Middle frontal gyrus (tissue), 1 donor: ENCODE measurements around the gene RFT1.

Experiments
- DNase-seq: peaks from one replicate; pipeline ENCODE4 v3.0.0-alpha.2; 2015; ENCODE audit warnings: low spot score; ENCODE audit errors: extremely low spot score

Gene RFT1

DNA sequence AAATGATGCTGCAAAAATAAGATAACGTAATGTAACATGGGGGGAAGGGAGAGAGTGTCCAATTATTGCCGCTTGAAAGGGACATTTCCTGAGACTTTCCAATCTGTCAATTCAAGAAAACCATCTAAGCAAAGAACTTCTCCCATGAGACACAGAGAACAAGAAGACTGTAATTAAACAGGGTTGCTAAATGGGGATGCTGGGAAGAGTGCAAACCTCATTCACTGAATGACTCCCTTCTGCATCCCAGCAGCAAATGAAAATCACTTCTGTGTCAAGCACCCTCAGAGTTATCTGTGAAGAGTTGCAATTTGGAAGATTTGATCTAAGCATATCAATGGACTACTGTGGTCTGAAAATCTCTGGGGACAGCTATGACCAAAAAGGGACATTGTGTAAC is 3.6 kb downstream of the RFT1 start:
- DNase-seq = no peak

DNA sequence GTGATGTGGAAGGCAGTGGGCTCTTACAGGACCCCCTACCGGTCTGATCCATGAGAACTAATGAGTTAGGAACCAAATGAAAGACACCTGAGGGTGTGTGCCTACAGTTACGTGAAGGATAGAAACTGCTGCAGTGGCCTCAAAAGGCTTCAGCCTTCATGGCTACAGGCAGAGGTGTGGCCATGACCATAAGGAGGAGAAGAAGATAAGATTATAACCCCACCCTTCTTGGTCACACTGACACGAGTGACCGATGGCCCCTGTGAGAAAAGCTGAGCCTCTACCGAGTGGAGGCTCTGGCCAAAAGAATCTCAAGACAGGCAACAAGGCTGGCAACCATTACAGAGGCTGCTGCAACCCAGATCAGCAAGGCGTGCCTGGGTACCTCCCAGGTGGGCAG is 6.3 kb downstream of the RFT1 start:
- no peak for DNase-seq

DNA sequence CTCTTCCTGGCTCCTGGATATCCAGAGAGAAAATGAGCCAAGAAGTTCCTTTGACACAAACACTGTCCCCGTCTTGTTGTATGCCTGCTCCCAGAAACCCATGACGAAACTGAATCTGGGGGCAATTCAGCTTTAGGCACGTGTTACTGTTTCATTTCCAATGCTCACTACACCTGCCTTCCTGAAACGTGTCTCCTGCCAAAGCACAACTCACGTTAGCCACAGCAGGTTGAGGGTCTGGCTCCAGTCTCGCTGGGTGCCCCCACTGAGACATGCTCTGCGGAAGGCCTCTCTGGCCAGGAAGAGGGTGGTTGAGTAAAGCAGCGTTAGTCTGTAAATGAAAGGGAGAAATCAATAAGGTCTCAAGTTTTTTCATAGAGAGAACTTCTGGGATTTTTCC is 6.7 kb downstream of the RFT1 start:
- DNase-seq = no peak

DNA sequence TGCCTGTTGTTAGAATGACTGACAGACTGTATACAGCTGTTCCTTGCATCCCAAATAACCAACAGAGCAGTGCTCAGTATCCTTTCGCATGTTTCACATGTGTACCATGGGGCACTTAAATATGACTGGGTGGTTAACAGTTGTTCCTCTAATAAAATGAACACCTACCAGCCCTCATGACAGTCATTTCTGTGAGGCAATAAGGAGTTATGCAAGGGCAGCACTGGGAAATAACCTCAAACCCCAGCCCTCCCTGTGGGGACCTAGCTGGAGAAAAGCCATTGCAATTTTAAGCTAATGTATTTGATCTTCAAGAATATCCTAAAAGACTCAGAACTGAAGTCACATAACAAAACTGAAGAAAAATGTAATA is 7.3 kb downstream of the RFT1 start:
- DNase-seq = no peak

DNA sequence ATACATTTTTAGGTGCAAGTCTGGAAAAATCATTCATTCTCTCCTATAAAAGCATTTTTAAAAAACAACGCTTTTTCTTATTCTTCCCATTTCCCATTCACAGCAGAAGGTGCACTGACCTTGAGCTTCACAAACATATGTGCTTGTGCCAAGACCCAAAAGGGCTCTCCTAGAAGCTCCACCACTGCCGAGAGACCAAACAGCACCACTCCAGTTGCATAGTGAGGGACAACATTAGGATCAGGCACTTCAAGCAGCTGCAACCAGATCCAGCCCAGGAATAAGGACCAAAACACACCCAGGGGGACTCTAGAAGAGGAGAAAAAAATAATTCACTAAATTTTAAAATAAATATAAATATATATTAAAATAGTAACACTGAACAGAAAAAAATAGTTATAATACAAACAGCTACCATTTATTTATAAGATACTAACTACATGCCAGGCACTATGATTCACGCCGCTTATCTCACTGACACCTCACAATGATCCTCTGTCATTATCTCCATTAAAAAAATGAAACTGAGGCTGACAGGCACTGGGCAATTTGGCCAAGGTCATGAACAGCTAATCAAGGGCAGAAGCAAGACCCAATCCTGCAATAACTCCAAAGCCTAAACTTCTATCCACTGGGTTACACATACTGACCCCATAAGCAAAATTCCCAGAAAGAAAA is 7.8 kb downstream of the RFT1 start:
- no peak for DNase-seq

DNA sequence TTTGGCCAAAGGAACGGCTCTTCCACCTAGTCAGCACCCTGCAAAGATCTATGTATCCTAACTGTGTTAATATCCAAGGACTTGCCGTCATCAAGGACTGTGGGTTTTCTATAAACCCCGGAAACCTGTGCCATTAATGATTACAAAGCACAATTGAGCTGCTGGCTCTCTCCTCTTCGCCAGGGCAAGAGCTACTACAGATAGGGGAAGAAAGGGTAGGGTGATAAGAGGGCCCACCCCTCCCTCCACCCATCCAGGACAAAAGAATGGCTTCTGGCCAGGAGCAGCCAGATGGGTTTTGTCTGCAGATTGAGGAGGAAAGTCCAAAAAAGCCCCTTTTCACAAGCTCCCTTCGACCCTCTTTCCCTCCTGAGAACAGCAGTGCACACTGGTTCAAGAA is 9.9 kb downstream of the RFT1 start:
- no peak for DNase-seq

DNA sequence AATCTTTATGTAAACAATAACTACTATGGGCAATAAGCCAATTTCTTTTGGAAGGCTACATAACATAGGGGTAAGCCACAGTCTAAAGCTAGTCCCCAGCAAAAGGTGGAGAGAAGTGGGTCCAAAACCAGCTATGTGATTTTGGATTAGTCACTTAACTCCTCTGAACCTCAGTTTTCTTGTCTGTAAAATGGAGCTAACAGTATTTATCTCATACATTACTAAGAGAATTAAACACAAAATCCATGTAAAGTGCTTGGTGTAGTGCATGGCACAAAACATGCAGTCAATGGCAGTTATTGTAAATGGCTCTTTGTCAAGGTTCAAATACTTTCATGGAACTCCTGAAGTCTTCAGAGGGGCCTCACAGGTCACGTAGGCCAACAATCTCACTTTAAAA is 13.3 kb downstream of the RFT1 start:
- no peak for DNase-seq

DNA sequence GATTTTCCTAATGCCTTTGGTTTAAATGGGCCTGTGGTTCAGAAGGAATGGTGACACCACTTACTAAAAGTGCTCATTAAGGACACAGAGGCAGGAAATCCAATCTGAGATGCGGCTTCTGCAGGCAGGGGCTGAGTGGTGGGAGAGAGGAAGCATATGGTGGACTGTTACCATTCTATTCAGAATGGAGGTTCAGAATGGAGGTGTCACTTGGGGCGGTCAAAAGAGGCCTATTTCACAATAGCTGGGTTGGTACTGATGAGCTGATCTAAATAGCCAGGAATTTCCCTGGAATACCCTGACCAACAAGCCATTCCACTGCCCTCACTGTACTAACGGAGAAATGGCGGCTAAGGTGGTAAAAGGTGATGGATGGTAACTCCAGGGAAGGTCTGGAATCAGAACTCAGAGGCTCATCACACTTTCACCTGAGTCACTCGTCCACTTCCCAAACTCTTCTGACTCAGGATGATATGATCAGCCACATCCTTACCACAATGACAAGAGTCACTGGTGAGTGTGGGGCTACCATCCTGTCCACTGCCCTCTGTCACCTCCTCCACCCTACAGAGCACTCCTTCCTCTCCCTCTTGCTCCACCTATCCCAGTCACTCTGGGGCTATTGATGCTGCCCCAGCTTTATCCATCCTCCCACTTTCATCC is 15.7 kb downstream of the RFT1 start:
- no peak for DNase-seq

DNA sequence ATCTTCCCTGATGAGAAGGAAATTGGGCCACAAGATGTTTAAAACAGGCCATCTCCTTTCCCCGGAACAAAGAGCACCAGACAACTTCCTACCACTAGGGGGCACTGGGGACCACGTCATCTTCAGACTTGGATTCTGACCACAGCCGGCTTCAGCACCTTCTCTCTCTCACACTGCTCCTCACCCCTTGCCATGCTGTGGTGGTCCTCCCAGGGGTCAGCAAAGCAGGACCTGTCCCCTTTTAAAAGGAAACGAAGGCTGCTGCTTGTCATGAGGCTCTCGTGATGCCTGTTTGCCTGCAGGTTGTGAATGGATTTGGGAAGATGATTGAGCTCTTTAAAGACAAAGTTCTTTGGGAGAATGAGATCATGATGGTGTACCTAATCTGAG is 16.2 kb downstream of the RFT1 start:
- peak; percentile 72 for DNase-seq

DNA sequence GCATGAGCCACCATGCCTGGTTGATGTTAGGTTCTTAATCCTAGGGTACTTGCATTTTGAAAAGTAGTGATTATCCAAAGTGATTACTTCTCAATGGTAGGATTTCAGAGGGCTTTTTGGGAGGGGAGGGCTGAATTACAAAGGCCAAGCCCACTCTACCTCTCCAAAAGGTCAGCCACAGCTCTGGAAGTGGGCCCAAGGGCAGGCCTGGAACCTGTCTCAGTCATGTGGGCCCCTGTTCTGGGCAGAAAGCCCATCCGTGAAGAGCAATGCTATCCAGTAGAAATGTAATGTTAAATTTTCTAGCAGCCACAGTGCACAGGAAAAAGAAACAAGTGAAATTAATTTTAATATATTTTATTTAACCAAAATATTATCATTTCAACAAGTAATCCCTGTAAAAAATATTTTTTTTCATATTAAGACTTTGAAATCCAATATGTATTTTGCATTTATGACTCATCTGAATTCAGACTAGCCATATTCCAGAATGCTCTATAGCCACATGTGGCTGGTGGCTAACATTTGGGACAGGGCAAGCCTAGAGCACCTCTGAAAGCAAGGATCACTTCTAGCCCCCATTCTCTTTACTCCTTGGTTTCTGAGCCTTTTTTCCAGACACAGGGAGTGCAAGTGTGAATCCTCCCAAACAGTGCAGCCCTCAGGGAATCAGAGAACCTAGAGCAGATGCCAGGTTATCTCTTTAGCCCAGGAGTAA is 16.8 kb downstream of the RFT1 start:
- no peak for DNase-seq

DNA sequence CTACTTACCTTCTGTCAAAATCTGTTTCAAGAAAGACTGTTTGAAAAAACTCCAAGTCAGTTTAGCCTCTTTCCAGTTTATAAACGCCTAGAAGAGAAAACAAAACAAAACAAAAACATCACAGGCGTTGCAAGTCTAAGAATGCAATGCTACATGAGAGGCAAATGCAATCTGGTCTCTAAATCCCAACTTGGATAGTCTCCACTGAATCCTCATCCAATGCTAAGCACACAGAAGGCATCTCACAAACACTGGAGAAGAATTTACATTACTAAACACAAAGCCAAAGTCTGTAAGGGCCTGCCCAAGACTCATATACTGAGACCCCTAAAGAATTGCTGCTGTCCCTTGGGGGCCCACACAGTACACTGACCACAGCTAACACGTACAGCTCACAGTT is 18.4 kb downstream of the RFT1 start:
- DNase-seq = no peak

DNA sequence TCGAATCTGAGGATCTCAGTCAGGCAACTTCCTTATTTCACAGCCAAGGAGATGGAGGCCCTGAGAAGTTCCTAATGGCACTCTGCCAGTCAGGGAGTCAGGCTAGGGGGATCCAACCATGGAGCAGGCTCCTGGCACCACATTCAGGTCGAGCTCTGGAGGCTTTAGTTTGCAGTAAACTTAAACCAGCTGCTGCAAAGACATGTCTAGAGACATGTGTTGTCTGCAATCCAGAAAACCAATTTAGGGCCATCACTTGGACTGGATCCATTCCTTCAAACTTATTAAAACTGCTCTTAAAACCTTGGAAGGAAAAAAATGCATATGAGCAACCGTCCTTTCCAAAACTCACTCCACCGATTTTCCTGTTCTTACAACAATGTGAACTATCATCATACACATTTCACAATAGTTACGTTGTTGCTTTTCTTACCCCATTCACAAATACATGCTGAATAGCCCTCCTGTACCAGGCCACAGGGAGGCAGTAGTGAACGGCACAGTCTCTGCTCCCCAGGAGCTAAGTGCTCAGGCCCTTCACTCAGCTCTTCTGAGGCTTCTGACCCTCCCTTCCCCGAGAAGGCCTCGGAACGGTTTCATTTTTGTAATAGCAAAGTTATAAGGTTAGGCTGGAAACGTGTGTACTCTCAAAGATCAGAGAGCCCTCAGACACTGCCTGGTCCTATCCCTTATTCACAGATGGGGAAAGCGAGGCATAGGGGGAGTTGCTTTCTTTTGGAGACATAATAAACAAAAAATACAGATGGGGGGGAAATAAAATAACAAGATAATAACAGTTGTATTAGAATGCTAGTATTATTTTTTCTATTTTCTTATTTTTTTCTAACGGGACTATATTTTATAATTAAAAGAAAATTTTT is 20.1 kb downstream of the RFT1 start:
- DNase-seq = no peak

DNA sequence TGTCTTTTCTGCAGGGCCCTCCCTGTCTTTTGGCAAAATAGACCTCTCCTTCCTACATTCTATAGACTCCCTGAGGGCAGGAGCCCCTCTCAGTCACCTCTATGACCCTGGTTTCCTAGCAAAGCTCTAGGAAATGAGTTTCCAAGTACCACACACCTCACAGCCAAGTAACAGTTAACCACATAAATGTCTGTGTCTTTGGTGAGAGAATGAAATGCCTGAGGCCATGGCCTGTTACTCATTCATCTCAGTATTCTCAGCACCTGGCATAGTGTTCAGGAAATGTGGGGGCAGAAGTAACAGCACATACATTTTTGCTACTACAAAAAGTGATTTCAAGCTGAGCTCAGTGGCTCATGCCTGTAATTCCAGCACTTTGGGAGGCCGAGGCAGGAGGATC is 21.0 kb downstream of the RFT1 start:
- no peak for DNase-seq

DNA sequence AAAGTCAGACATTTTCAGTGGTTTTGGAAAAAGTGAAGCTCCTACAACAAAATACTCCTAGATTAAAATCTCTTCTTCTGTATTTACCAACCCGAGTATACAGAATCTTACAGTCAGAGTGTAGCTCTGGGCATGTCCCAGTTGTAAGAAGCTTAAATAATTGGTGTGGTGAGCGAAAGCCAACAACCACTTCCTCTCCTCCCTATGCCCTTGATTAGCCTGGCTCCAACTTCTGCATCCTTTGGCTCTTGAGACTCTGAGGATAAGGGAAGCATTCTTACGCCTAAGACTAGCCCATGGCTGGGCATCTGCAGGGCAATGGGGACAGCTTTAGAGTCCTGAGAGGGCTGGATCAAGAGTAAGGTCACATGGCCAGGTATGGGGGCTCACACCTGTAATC is 25.5 kb downstream of the RFT1 start:
- DNase-seq = no peak

DNA sequence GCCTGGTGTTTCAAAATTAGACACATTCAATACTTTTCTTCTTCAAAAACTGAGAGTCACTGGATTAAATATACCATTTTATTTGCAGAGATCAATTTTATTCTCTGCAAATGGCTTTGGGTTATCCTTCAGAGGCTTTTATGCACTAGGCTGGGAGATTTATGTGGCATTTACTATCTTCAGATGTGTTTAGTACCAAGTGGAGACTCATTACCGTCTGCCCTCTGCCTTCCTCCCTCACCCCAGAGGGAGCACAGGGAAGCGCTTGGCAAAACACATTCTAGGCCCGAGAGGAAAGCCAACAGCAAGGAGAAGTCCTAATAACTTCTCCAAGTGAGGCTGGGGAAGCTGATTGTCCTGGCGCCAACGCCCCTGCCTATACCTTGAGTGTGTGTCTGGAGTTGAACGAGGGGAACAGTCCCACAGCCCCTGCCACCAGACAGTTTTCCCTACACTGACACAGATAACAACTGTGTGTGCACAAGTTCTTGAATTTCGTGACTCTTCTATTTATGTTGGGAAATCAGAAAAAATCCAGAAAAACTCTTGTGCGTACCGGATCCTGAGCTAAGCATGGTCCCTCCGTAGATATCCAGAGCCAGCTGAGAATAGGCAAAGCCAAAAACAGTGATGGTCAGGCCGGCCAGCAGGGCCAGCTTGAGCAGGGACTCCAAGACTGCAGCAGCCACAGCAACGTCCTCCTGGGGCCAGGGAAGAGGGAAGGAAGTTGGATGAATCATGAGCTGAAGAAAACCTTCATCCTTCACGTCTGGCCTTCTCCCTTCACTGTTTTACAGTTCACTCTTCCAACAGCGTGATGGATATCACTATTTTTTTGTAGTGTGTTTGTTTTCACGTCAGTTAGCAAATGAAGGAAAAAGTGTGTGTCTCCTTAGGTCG is 26.6 kb downstream of the RFT1 start:
- DNase-seq = no peak

DNA sequence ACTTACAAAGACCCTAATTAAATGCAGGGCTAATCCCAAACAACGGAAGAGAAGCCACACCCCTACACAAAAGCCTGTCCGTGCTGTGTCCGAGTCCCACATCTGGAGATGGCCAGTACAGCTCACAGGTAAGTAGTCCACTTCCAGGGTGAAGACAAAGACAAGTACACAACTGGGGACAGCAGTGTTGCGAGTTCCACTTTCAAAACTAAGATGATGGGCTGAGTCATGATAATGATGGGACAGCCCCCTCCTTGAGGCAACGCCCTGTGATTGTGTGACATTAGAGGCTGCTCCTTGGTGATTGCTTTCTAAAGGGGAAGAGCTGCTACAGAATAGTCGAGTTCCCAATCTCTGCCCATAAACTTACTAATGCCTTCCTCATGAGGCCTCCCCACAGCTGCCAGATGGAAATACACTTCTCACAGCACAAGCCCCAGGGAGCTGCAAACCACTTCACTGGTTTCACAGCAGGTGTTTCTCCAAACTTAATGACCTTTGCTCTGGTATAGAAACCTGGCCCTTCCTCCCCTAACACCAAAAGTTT is 27.6 kb downstream of the RFT1 start:
- no peak for DNase-seq

DNA sequence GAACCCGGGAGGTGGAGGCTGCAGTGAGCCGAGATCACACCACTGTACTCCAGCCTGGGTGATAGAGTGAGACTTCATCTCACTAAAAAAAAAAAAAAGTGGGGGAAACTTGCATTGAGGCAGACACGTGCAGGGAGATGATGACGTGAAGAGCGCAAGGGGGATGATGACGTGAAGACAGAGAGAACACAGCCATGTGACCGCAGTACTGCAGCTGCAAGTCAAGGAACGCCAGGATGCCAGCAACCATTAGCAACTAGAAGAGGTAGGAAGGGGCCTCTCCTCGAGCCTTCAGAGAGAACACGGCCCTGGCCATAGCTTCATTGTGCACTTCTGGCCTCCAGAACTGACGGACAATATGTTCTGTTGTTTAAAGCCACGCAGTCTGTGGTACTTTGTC is 28.3 kb downstream of the RFT1 start:
- DNase-seq = no peak

DNA sequence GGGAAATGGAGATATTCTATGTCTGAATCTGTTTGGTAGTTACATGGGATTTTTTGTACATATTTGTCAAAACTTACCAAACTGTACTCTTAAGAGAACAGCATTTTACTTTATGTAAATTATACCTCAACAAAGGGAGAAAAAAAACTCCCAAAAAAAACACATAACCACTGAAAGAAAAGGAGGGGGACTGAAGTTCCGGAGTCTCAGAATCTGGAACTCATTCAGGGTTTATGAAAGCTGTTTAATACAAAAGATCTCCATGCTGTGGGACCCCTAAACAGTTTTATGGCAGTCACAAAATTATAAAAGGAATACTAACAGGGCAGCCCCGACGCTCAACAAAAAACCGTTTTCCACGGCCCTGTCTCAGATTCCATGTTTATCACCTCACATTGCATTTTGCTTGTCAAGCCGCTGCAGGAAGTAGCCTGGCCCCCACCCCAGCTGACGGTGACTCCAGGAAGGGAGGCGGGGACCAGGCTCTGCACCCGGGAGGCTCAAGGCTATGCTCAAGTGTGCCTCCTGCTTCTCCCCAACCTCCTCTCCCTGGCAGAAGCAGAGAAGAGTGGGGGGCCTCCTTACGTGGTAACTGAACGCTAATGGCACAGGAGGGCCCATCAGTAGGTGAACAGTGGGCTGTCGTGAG is 29.3 kb downstream of the RFT1 start:
- no peak for DNase-seq

DNA sequence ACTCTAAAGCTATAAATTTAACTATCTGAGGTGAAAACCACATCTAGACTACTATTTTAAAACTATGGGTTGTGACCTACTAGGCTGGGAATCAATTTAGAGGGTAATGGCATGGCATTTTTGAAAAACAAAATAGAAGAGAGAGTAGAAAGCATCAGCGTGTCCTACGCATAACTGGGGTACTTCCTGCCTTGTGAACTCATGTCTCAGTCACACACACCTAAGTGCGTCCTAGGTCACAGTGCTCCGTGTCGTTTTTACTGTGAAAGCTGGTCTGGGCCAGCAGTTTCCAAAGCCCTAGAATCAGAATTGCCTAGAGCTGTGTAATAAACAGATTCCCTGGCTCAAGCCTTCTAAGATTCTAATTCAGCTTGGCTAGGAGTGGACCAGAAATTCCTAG is 32.3 kb downstream of the RFT1 start:
- no peak for DNase-seq

DNA sequence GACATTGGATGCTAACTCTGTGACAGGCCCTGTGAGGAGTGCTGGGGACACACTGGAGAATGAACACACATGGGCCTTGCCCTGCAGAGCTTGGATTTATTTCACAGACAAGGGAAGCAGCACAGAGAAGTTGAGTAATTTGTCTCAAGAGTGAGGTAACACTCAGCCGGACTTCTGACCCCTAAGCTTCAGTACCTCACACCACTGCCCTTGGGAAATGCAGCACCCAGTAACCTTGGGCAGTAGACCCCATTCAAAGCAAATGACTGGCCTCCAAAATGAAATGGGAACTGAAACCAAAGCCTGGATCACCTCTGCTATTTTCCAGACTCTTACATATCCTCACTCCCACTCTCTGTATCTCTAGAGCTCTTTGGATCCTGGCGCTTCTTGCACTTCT is 37.3 kb downstream of the RFT1 start:
- no peak for DNase-seq
